Keratinocyte (primary cell): ENCODE results near the gene GPC3. TPM values are rescaled to one million over a fixed set of nuclear protein-coding genes. Genes with fewer than 3 reads are reported as not detected.

Source experiments
- DNase-seq: peaks from one replicate; pipeline ENCODE4 v3.0.0-alpha.2; 2011; ENCODE audit warnings: low read depth, missing footprints, low spot score
- FAIRE-seq: peaks from 2 replicates; lab custom pipeline; 2011; peaks lifted over from hg19 to GRCh38; lab: Jason Lieb, UNC
- H2AFZ ChIP-seq: 2 replicates; pipeline ENCODE4 v1.6.0; 2012; ENCODE audit warnings: low read length, control low read depth, inconsistent platforms; ENCODE audit not compliant: control insufficient read depth
- H3K27ac ChIP-seq: 2 replicates; pipeline ENCODE4 v1.5.1; 2011; ENCODE audit warnings: low read length; ENCODE audit not compliant: control insufficient read depth, insufficient read depth
- H3K27me3 ChIP-seq: 3 replicates; pipeline ENCODE4 v1.6.0; 2011; ENCODE audit warnings: low read length; ENCODE audit not compliant: control insufficient read depth, insufficient read depth; ENCODE audit errors: extremely low read depth
- H3K36me3 ChIP-seq, 2 experiments: 2 replicates in 1 of 2; 3 replicates in 1 of 2; pipeline ENCODE4 v1.5.1; 2011; ENCODE audit warnings: low read length in 2 of 2, mild to moderate bottlenecking in 1 of 2; ENCODE audit not compliant: control insufficient read depth in 2 of 2, insufficient read depth in 2 of 2; ENCODE audit errors: extremely low read depth in 1 of 2
- H3K4me1 ChIP-seq: 3 replicates; pipeline ENCODE4 v1.5.1; 2011; ENCODE audit warnings: low read length; ENCODE audit not compliant: control insufficient read depth, insufficient read depth; ENCODE audit errors: extremely low read depth
- H3K4me2 ChIP-seq: 3 replicates; pipeline ENCODE4 v1.6.0; 2011; ENCODE audit warnings: low read depth, low read length; ENCODE audit not compliant: control insufficient read depth, insufficient read depth; ENCODE audit errors: extremely low read depth
- H3K4me3 ChIP-seq, 3 experiments: fragments of 200-600 bp in 1 of 3; sonication (generic) in 1 of 3; 2 replicates in 2 of 3; 3 replicates in 1 of 3; pipeline ENCODE4 v1.5.1; 2011 to 2016; ENCODE audit warnings: low read length in 3 of 3, mild to moderate bottlenecking in 3 of 3, control low read depth in 2 of 3, inconsistent platforms in 1 of 3, low read depth in 1 of 3, mixed read lengths in 1 of 3, mixed run types in 1 of 3, moderate library complexity in 1 of 3; ENCODE audit not compliant: control insufficient read depth in 2 of 3, insufficient read depth in 2 of 3; ENCODE audit errors: extremely low read depth in 1 of 3
- H3K79me2 ChIP-seq: 2 replicates; pipeline ENCODE4 v1.6.0; 2012; ENCODE audit warnings: low read length; ENCODE audit not compliant: control insufficient read depth, insufficient read depth
- H3K9ac ChIP-seq: 3 replicates; pipeline ENCODE4 v1.6.0; 2011; ENCODE audit warnings: low read length; ENCODE audit not compliant: control insufficient read depth, insufficient read depth; ENCODE audit errors: extremely low read depth
- H3K9me1 ChIP-seq: 3 replicates; pipeline ENCODE4 v1.6.0; 2011; ENCODE audit warnings: low read length; ENCODE audit not compliant: control insufficient read depth, insufficient read depth; ENCODE audit errors: extremely low read depth
- H3K9me3 ChIP-seq: 2 replicates; pipeline ENCODE4 v1.5.1; 2012; ENCODE audit warnings: low read depth, low read length; ENCODE audit not compliant: control insufficient read depth
- H4K20me1 ChIP-seq: 3 replicates; pipeline ENCODE4 v1.6.0; 2011; ENCODE audit warnings: low read length; ENCODE audit not compliant: control insufficient read depth, insufficient read depth; ENCODE audit errors: extremely low read depth
- CTCF ChIP-seq, 3 experiments: IDR thresholded peaks in 1 of 3; conservative IDR thresholded peaks in 1 of 3; optimal IDR thresholded peaks in 1 of 3; 2 replicates in 2 of 3; 3 replicates in 1 of 3; pipeline versions ENCODE3 to v1.5.1; 2011; ENCODE audit warnings: low read length in 3 of 3, mild to moderate bottlenecking in 3 of 3, moderate library complexity in 2 of 3, control low read depth in 1 of 3, inconsistent platforms in 1 of 3; ENCODE audit not compliant: insufficient read depth in 2 of 3; ENCODE audit errors: extremely low read depth in 1 of 3
- EZH2 ChIP-seq: IDR thresholded peaks from one replicate; pipeline ENCODE4 v1.6.1; 2012; ENCODE audit warnings: inconsistent platforms, mild to moderate bottlenecking, low read length, moderate library complexity
- dilution Hi-C: fragments of 300-500 bp; cut with MboI; formaldehyde crosslinking; loops from one replicate; pipeline ENCODE4 v1.7.0; 2020; ENCODE audit warnings: low sequenced_read_pairs; ENCODE audit not compliant: extremely low pct_ligation_motif_present
- polyA plus RNA-seq, 5 experiments: library from polyadenylated mRNA; depleted of rRNA in 3 of 5; stranded (reverse) in 3 of 5; stranded (forward) in 1 of 5; unstranded in 1 of 5; fragments of >200 nt; gene quantifications; 1 replicate in 1 of 5; 2 replicates in 3 of 5; 3 replicates in 1 of 5; pipeline versions ENCODE4 v1.2.1 to v1.2.3, GENCODE V29; 2011 to 2012; ENCODE audit warnings: missing spikeins in 2 of 5, low read depth in 1 of 5, low replicate concordance in 1 of 5

Gene GPC3
- polyA plus RNA-seq, 1 donor (not counting 4 experiments of a cell fraction or from before 2014, with no cell fraction given) = 0.03 TPM

- no peaks in the 10 kb centered on the region for H3K9me3 ChIP-seq
- no peaks in the 10 kb centered on the region for H4K20me1 ChIP-seq
- H2AFZ ChIP-seq = no peak overlapping the region
- H3K9ac ChIP-seq = no peak overlapping the region
- no peaks in the 10 kb centered on the region for H3K27me3 ChIP-seq
- no peaks in the 10 kb centered on the region for H3K4me1 ChIP-seq
- FAIRE-seq = no peak
- no peak overlapping the region for H3K27ac ChIP-seq
- dilution Hi-C loops = no loop called here
- H3K9me1 ChIP-seq = no peaks in the 10 kb centered on the region
- H3K4me3 ChIP-seq = no peak overlapping the region
- DNase-seq = no peak
- no peak overlapping the region for H3K4me2 ChIP-seq
- TF ChIP-seq CTCF (optimal IDR thresholded peaks at IDR 0.05 in 1 of 3, IDR thresholded peaks at IDR 0.05 in 1 of 3, conservative IDR thresholded peaks at IDR 0.05 in 1 of 3; ENCODE audit: extremely low read depth in 1 of 3, insufficient read depth in 2 of 3, low read length in 3 of 3) = no peak
- TF ChIP-seq EZH2 = no peak
- no peaks in the 10 kb centered on the region for H3K36me3 ChIP-seq
- no peaks in the 10 kb centered on the region for H3K79me2 ChIP-seq
Measured at GRCh38 chrX:133869270-133869669, 116.1 kb downstream of the GPC3 start.

DNA sequence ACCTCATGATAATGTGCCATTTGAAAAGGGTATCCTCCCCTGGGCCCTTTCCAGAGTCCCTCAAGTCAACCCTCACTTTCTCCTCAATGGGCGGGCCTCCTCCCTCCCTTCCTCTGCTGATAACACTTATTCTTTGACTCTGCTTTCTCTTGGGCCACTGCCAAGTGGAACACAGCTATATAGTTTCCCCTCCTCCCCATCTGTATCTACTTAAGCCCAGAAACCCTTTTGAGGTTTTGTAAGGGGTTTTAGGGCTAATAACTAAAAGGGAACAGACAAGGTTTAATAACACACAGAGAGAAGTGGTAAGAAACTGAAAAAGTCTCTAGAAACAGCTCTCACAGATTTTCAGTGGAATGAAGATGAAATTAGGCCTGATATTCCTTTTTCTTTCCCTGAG, 116.7 kb downstream of the GPC3 start:
- no peaks in the 10 kb centered on the region for H3K9me3 ChIP-seq
- no peak overlapping the region for H2AFZ ChIP-seq
- H3K4me2 ChIP-seq = no peak overlapping the region
- no peaks in the 10 kb centered on the region for H4K20me1 ChIP-seq
- no peaks in the 10 kb centered on the region for H3K27me3 ChIP-seq
- no peaks in the 10 kb centered on the region for H3K9me1 ChIP-seq
- H3K36me3 ChIP-seq = no peaks in the 10 kb centered on the region
- H3K27ac ChIP-seq = no peak overlapping the region
- TF ChIP-seq EZH2 = no peak
- no peak for TF ChIP-seq CTCF (optimal IDR thresholded peaks at IDR 0.05 in 1 of 3, IDR thresholded peaks at IDR 0.05 in 1 of 3, conservative IDR thresholded peaks at IDR 0.05 in 1 of 3; ENCODE audit: extremely low read depth in 1 of 3, insufficient read depth in 2 of 3, low read length in 3 of 3)
- H3K79me2 ChIP-seq = no peaks in the 10 kb centered on the region
- FAIRE-seq (no peak), DNase-seq (no peak)
- dilution Hi-C loops = no loop called here
- H3K4me3 ChIP-seq = no peak overlapping the region
- no peak overlapping the region for H3K9ac ChIP-seq
- H3K4me1 ChIP-seq = no peaks in the 10 kb centered on the region
